H9 (cell line): ENCODE data around the gene TTC39A. TPM values are rescaled to one million over a fixed set of nuclear protein-coding genes. Genes with fewer than 3 reads are reported as not detected.
A peak's percentile ranks its signal among the peaks of the same experiment; 100 is the strongest.

ENCODE experiments used
- DNase-seq: peaks from one replicate; pipeline ENCODE4 v3.0.0-alpha.2; 2017
- H2AFZ ChIP-seq: one replicate; pipeline ENCODE4 v1.6.1; 2013; ENCODE audit warnings: mild to moderate bottlenecking, low read length, control low read depth, moderate library complexity
- H2AK5ac ChIP-seq: 2 replicates; pipeline ENCODE4 v1.6.1; 2013; ENCODE audit warnings: low read length, control low read depth, mixed read lengths; ENCODE audit not compliant: insufficient read length
- H2BK120ac ChIP-seq: one replicate; pipeline ENCODE4 v1.6.1; 2013; ENCODE audit warnings: low read depth, mild to moderate bottlenecking, low read length, control low read depth, inconsistent platforms; ENCODE audit not compliant: poor library complexity, severe bottlenecking
- H2BK12ac ChIP-seq: 2 replicates; pipeline ENCODE4 v1.6.1; 2013; ENCODE audit warnings: low read length, control low read depth, mixed read lengths, low read depth; ENCODE audit not compliant: insufficient read length
- H2BK15ac ChIP-seq: 2 replicates; pipeline ENCODE4 v1.6.1; 2013; ENCODE audit warnings: low read depth, low read length, control low read depth
- H2BK20ac ChIP-seq: one replicate; pipeline ENCODE4 v1.6.1; 2013; ENCODE audit warnings: low read depth, mild to moderate bottlenecking, low read length, control low read depth, inconsistent platforms; ENCODE audit not compliant: poor library complexity, severe bottlenecking
- H2BK5ac ChIP-seq: 2 replicates; pipeline ENCODE4 v1.6.1; 2013; ENCODE audit warnings: low read length, control low read depth, mixed read lengths; ENCODE audit not compliant: insufficient read length
- H3K14ac ChIP-seq: 2 replicates; pipeline ENCODE4 v1.6.1; 2013; ENCODE audit warnings: low read length, control low read depth; ENCODE audit not compliant: insufficient read depth
- H3K18ac ChIP-seq: 2 replicates; pipeline ENCODE4 v1.6.1; 2013; ENCODE audit warnings: low read depth, mild to moderate bottlenecking, mixed read lengths, low read length, control low read depth; ENCODE audit not compliant: insufficient read length
- H3K23ac ChIP-seq: 2 replicates; pipeline ENCODE4 v1.6.1; 2013; ENCODE audit warnings: low read length, control low read depth, mixed read lengths, low read depth; ENCODE audit not compliant: insufficient read length
- H3K23me2 ChIP-seq: 2 replicates; pipeline ENCODE4 v1.6.1; 2013; ENCODE audit warnings: low read depth, mild to moderate bottlenecking, mixed read lengths, low read length, control low read depth; ENCODE audit not compliant: insufficient read length, poor library complexity, severe bottlenecking
- H3K27ac ChIP-seq: 2 replicates; pipeline ENCODE4 v1.5.1; 2013; ENCODE audit warnings: low read length, control low read depth, mixed read lengths, low read depth; ENCODE audit not compliant: insufficient read length
- H3K27me3 ChIP-seq: 2 replicates; pipeline ENCODE4 v1.6.1; 2013; ENCODE audit warnings: low read length, control low read depth, inconsistent platforms; ENCODE audit not compliant: insufficient read depth
- H3K4ac ChIP-seq: 2 replicates; pipeline ENCODE4 v1.6.1; 2013; ENCODE audit warnings: low read depth, mild to moderate bottlenecking, control low read depth, inconsistent platforms, low read length, moderate library complexity
- H3K4me1 ChIP-seq: 2 replicates; pipeline ENCODE4 v1.6.1; 2013; ENCODE audit warnings: low read length, control low read depth, inconsistent platforms; ENCODE audit not compliant: insufficient read depth
- H3K4me2 ChIP-seq: 2 replicates; pipeline ENCODE4 v1.6.1; 2013; ENCODE audit warnings: low read length, control low read depth, mixed read lengths; ENCODE audit not compliant: insufficient read length, insufficient read depth
- H3K56ac ChIP-seq: 2 replicates; pipeline ENCODE4 v1.6.1; 2013; ENCODE audit warnings: low read depth, mild to moderate bottlenecking, mixed read lengths, low read length, control low read depth; ENCODE audit not compliant: insufficient read length
- H3K79me1 ChIP-seq: 2 replicates; pipeline ENCODE4 v1.6.1; 2013; ENCODE audit warnings: low read depth, mild to moderate bottlenecking, moderate library complexity, low read length, control low read depth, inconsistent platforms; ENCODE audit not compliant: insufficient read depth, poor library complexity, severe bottlenecking
- H3K79me2 ChIP-seq: 2 replicates; pipeline ENCODE4 v1.6.1; 2013; ENCODE audit warnings: low read length, control low read depth, inconsistent platforms; ENCODE audit not compliant: insufficient read depth
- H3K9ac ChIP-seq: 2 replicates; pipeline ENCODE4 v1.6.1; 2013; ENCODE audit warnings: low read length, control low read depth, mixed read lengths; ENCODE audit not compliant: insufficient read length; ENCODE audit errors: extremely low read depth
- H3K9me3 ChIP-seq: one replicate; pipeline ENCODE4 v1.6.1; 2013; ENCODE audit warnings: low read depth, low read length, inconsistent platforms; ENCODE audit not compliant: control insufficient read depth
- H3T11ph ChIP-seq: one replicate; pipeline ENCODE4 v1.6.1; 2013; ENCODE audit warnings: mild to moderate bottlenecking, low read length, control low read depth, inconsistent platforms
- H4K20me1 ChIP-seq: one replicate; pipeline ENCODE4 v1.6.1; 2013; ENCODE audit not compliant: control insufficient read depth, insufficient read length, insufficient read depth
- H4K5ac ChIP-seq: 2 replicates; pipeline ENCODE4 v1.6.1; 2013; ENCODE audit warnings: low read depth, mild to moderate bottlenecking, mixed read lengths, low read length, control low read depth; ENCODE audit not compliant: insufficient read length
- H4K8ac ChIP-seq: replicated peaks from 2 replicates; pipeline ENCODE4 v1.6.1; 2013; ENCODE audit warnings: low read length, control low read depth, mixed read lengths, low read depth; ENCODE audit not compliant: insufficient read length
- H4K91ac ChIP-seq: 2 replicates; pipeline ENCODE4 v1.6.1; 2013; ENCODE audit warnings: low read depth, mild to moderate bottlenecking, moderate library complexity, mixed read lengths, low read length, control low read depth; ENCODE audit not compliant: insufficient read length
- H3K27ac Mint-ChIP-seq, 3 experiments: 2 replicates in 2 of 3; 3 replicates in 1 of 3; pipeline ENCODE4 v1.8.0; 2020 to 2021; ENCODE audit warnings: mixed read lengths in 3 of 3, mild to moderate bottlenecking in 1 of 3, moderate library complexity in 1 of 3
- H3K27me3 Mint-ChIP-seq: 2 replicates; pipeline ENCODE4 v1.8.0; 2021; ENCODE audit warnings: low read depth, mild to moderate bottlenecking, moderate library complexity, mixed read lengths
- H3K36me3 Mint-ChIP-seq, 3 experiments: 2 replicates in 2 of 3; 3 replicates in 1 of 3; pipeline ENCODE4 v1.8.0; 2020 to 2021; ENCODE audit warnings: low read depth in 3 of 3, mixed read lengths in 3 of 3; ENCODE audit not compliant: insufficient read depth in 1 of 3
- H3K4me1 Mint-ChIP-seq, 2 experiments: 2 replicates each; pipeline ENCODE4 v1.8.0; 2020; ENCODE audit warnings: mixed read lengths in 2 of 2
- H3K4me3 Mint-ChIP-seq, 2 experiments: 2 replicates in 1 of 2; 3 replicates in 1 of 2; pipeline ENCODE4 v1.8.0; 2020 to 2021; ENCODE audit warnings: mild to moderate bottlenecking in 2 of 2, mixed read lengths in 2 of 2, moderate library complexity in 1 of 2
- H3K9me3 Mint-ChIP-seq, 2 experiments: 2 replicates in 1 of 2; 3 replicates in 1 of 2; pipeline ENCODE4 v1.8.0; 2020; ENCODE audit warnings: mild to moderate bottlenecking in 2 of 2, mixed read lengths in 2 of 2, moderate library complexity in 1 of 2
- CTCF ChIP-seq: fragments of 200-600 bp; sonication (generic); conservative IDR thresholded peaks from 3 replicates; pipeline ENCODE4 v1.8.0; 2021; ENCODE audit warnings: antibody characterized with exemption, mild to moderate bottlenecking
- WGBS: extraction: QIAGEN DNeasy Blood & Tissue Kit; methylation state at CpG from one replicate; pipeline ENCODE4 v1.1.7; 2013; ENCODE audit warnings: missing lambda C conversion rate, low lambda C conversion rate, mixed read lengths; ENCODE audit not compliant: insufficient read length; ENCODE audit errors: extremely low coverage; 5-methylcytosine and 5-hydroxymethylcytosine counted together
- total RNA-seq: library from RNA; stranded (reverse); gene quantifications from 2 replicates; pipeline ENCODE4 v1.2.1, GENCODE V29; 2021

TTC39A gene
- total RNA-seq, 1 experiment from 2014 or later = 7.7 TPM

DNA sequence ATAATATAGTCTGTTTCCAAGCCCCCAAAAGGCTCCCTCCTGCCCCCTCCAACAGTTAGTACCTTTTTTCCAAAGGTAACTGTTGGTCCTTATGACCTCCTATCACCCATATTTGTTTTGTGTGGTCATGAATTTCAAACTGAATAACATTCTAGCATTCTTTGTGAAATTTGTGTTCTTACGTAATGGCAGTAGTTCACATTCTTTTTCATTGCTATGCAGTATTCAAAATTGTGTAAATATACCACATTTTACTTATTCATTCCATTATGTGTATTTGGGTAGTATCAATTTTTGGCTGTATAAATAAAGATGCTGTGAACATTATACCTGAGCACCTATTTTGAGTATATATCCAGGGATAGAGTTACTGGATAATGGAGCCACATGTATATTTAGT, 80.9 kb downstream of the TTC39A start:
- Histone ChIP-seq H2BK5ac (no peak overlapping the region), H2AK5ac (no peak overlapping the region), H3K79me2 (peaks cover 4% of the 10 kb centered on the region; the same call in 1 of the 2 replicates), H3K27me3 (no peaks in the 10 kb centered on the region), H3K4me1 (no peaks in the 10 kb centered on the region), H3K27ac (no peak overlapping the region), H3K4ac (no peak overlapping the region), H3K14ac (no peak overlapping the region), H2BK15ac (no peak overlapping the region), H3K18ac (no peak overlapping the region), H2BK20ac (no peak overlapping the region), H3K4me2 (no peak overlapping the region), H4K20me1 (no peaks in the 10 kb centered on the region), H4K5ac (no peak overlapping the region), H3K9ac (no peak overlapping the region), H2BK120ac (no peak overlapping the region), H3T11ph (no peak overlapping the region), H3K9me3 (no peaks in the 10 kb centered on the region), H3K23ac (no peak overlapping the region), H2AFZ (no peak overlapping the region), H3K56ac (no peak overlapping the region), H3K23me2 (no peaks in the 10 kb centered on the region), H4K91ac (no peak overlapping the region), H2BK12ac (no peak overlapping the region), H3K79me1 (peaks cover 3% of the 10 kb centered on the region), H4K8ac (no peak overlapping the region)
- no peak for DNase-seq
- H3K27ac Mint-ChIP-seq = peak overlapping the region in 1 of 3 experiments; percentile 8; a peak in 1 of 7 replicates
- no CpG with 5 or more reads among the region's 1 CpG for WGBS
- 0 out of 4 replicates have a peak, but pooled peaks cover 0 to 5% of the 10 kb centered on the region in 2 experiments for H3K4me1 Mint-ChIP-seq
- H3K27me3 Mint-ChIP-seq = no peaks in the 10 kb centered on the region
- no peak for TF ChIP-seq CTCF
- no peak overlapping the region for H3K4me3 Mint-ChIP-seq
- no peaks in the 10 kb centered on the region; a peak in 1 of 7 replicates for H3K36me3 Mint-ChIP-seq
- no peaks in the 10 kb centered on the region for H3K9me3 Mint-ChIP-seq
